HPDE6-E6E7 (cell line): ENCODE measurements around the gene BHLHA9.
"Not testable (repeated sequence)": the region's sequence is repeated elsewhere in the genome, so short reads cannot be mapped to it uniquely, and the experiment has no call there.

Experiments
- DNase-seq: peaks from one replicate; pipeline ENCODE4 v3.0.0; 2011; ENCODE audit warnings: missing footprints; ENCODE audit errors: extremely low spot score

The BHLHA9 gene

GRCh38 chr17:1300371-1300905, 30.2 kb downstream of the BHLHA9 start:
- DNase-seq, result no peak

- no peak for DNase-seq
Measured at GRCh38 chr17:1301546-1301945, 31.3 kb downstream of the BHLHA9 start.

GRCh38 chr17:1302761-1303160, 32.5 kb downstream of the BHLHA9 start:
- no peak for DNase-seq

- DNase-seq, result no peak
Measured at GRCh38 chr17:1304522-1304921, 34.3 kb downstream of the BHLHA9 start.

- DNase-seq, result no peak
Measured at GRCh38 chr17:1304962-1305563, 34.8 kb downstream of the BHLHA9 start.

- not testable (repeated sequence) for DNase-seq
Measured at GRCh38 chr17:1307829-1308228, 37.6 kb downstream of the BHLHA9 start.

GRCh38 chr17:1312261-1312870, 42.1 kb downstream of the BHLHA9 start:
- DNase-seq, result no peak

GRCh38 chr17:1313270-1314005, 43.2 kb downstream of the BHLHA9 start:
- DNase-seq, result no peak

GRCh38 chr17:1315409-1315808, 45.2 kb downstream of the BHLHA9 start:
- no peak for DNase-seq

- DNase-seq, result no peak
Measured at GRCh38 chr17:1315891-1316403, 45.7 kb downstream of the BHLHA9 start.
